HEK293 (cell line): ENCODE measurements around the gene RDH12.

Source experiments
- CTCF ChIA-PET: fragments of 350-600 bp; formaldehyde crosslinking; extraction: SDS; loops from one replicate; lab custom pipeline; 2021; ENCODE audit warnings: antibody characterized with exemption; lab: Yijun Ruan, JAX
- POLR2A ChIA-PET: fragments of 300-600 bp; formaldehyde crosslinking; extraction: SDS; loops from one replicate; lab custom pipeline; 2020; ENCODE audit warnings: antibody characterized with exemption, inconsistent platforms; lab: Yijun Ruan, JAX
- H3K27ac ChIP-seq: fragments of 200-500 bp; sonication (Bioruptor generic); 2 replicates; pipeline ENCODE4 v1.5.1; 2014; ENCODE audit warnings: low read depth, low read length, control low read depth, inconsistent platforms; ENCODE audit errors: extremely low read depth
- H3K36me3 ChIP-seq, 2 experiments: fragments of 200-500 bp in 1 of 2; sonication (Bioruptor generic) in 1 of 2; 1 replicate in 1 of 2; 2 replicates in 1 of 2; pipeline ENCODE4 v1.5.1; 2014 to 2017; ENCODE audit warnings: inconsistent platforms in 2 of 2, low read length in 2 of 2; ENCODE audit not compliant: control insufficient read depth in 2 of 2, insufficient read depth in 1 of 2
- H3K4me1 ChIP-seq: fragments of 200-500 bp; sonication (Bioruptor generic); 2 replicates; pipeline ENCODE4 v1.5.1; 2014; ENCODE audit warnings: mild to moderate bottlenecking, low read length, inconsistent platforms; ENCODE audit not compliant: control insufficient read depth, insufficient read depth
- H3K4me3 ChIP-seq: 2 replicates; pipeline ENCODE4 v1.5.1; 2011; ENCODE audit warnings: low read depth, mild to moderate bottlenecking, control low read depth, low read length, moderate library complexity
- H3K9me3 ChIP-seq: fragments of 200-500 bp; sonication (Bioruptor generic); 2 replicates; pipeline ENCODE4 v1.5.1; 2014; ENCODE audit warnings: low read depth, low read length, inconsistent platforms; ENCODE audit not compliant: control insufficient read depth, insufficient read depth
- KLF10 ChIP-seq: fragments of 450-650 bp; IDR thresholded peaks from 2 replicates; pipeline ENCODE4 v1.5.1; 2018; ENCODE audit warnings: missing biosample characterization, mild to moderate bottlenecking, missing genetic modification characterization
- RBAK ChIP-seq: fragments of 450-650 bp; formaldehyde crosslinking; IDR thresholded peaks from 2 replicates; pipeline ENCODE4 v1.5.1; 2016; ENCODE audit warnings: missing biosample characterization, missing genetic modification characterization
- SP2 ChIP-seq: fragments of 450-650 bp; formaldehyde crosslinking; IDR thresholded peaks from 2 replicates; pipeline ENCODE4 v1.5.1; 2016; ENCODE audit warnings: missing biosample characterization, missing genetic modification characterization
- SP3 ChIP-seq: fragments of 450-650 bp; formaldehyde crosslinking; IDR thresholded peaks from 2 replicates; pipeline ENCODE4 v1.5.1; 2016; ENCODE audit warnings: missing biosample characterization, missing genetic modification characterization
- YY2 ChIP-seq: fragments of 450-650 bp; formaldehyde crosslinking; IDR thresholded peaks from 2 replicates; pipeline ENCODE4 v1.5.1; 2016; ENCODE audit warnings: missing biosample characterization, missing genetic modification characterization
- ZIC2 ChIP-seq: fragments of 450-650 bp; formaldehyde crosslinking; IDR thresholded peaks from 2 replicates; pipeline ENCODE4 v1.5.1; 2016; ENCODE audit warnings: missing biosample characterization, missing genetic modification characterization
- ZNF214 ChIP-seq: fragments of 450-650 bp; formaldehyde crosslinking; IDR thresholded peaks from 2 replicates; pipeline ENCODE4 v1.5.1; 2017; ENCODE audit warnings: missing biosample characterization, mild to moderate bottlenecking, missing genetic modification characterization, borderline replicate concordance
- ZNF221 ChIP-seq: fragments of 450-650 bp; formaldehyde crosslinking; IDR thresholded peaks from 2 replicates; pipeline ENCODE4 v1.5.1; 2017; ENCODE audit warnings: missing biosample characterization, missing genetic modification characterization, borderline replicate concordance
- ZNF223 ChIP-seq: fragments of 450-650 bp; formaldehyde crosslinking; IDR thresholded peaks from 2 replicates; pipeline ENCODE4 v1.5.1; 2016; ENCODE audit warnings: missing biosample characterization, missing genetic modification characterization
- ZNF302 ChIP-seq: fragments of 450-650 bp; formaldehyde crosslinking; IDR thresholded peaks from 2 replicates; pipeline ENCODE4 v1.5.1; 2016; ENCODE audit warnings: missing biosample characterization, missing genetic modification characterization, low read depth
- ZNF354C ChIP-seq: fragments of 450-650 bp; formaldehyde crosslinking; IDR thresholded peaks from 2 replicates; pipeline ENCODE4 v1.5.1; 2016; ENCODE audit warnings: missing biosample characterization, missing genetic modification characterization, low read depth, borderline replicate concordance
- ZNF366 ChIP-seq: fragments of 450-650 bp; formaldehyde crosslinking; conservative IDR thresholded peaks from 2 replicates; pipeline ENCODE4 v1.5.1; 2016; ENCODE audit warnings: missing biosample characterization, missing genetic modification characterization
- ZNF544 ChIP-seq: fragments of 450-650 bp; formaldehyde crosslinking; IDR thresholded peaks from 2 replicates; pipeline ENCODE4 v1.5.0; 2017; ENCODE audit warnings: missing biosample characterization, missing genetic modification characterization
- ZNF600 ChIP-seq: fragments of 450-650 bp; formaldehyde crosslinking; IDR thresholded peaks from 2 replicates; pipeline ENCODE4 v1.5.1; 2016; ENCODE audit warnings: missing biosample characterization, missing genetic modification characterization
- TF ChIP-seq, protein P1 (sequence below): fragments of 450-650 bp; formaldehyde crosslinking; IDR thresholded peaks from 2 replicates; pipeline ENCODE4 v1.5.1; 2017; ENCODE audit warnings: missing biosample characterization, missing genetic modification characterization
- TF ChIP-seq, protein P2 (sequence below): fragments of 450-650 bp; formaldehyde crosslinking; IDR thresholded peaks from 2 replicates; pipeline ENCODE4 v1.5.1; 2016; ENCODE audit warnings: missing biosample characterization, missing genetic modification characterization, low read depth
- TF ChIP-seq, protein P3 (sequence below): fragments of 450-650 bp; formaldehyde crosslinking; IDR thresholded peaks from 2 replicates; pipeline ENCODE4 v1.5.1; 2016; ENCODE audit warnings: missing biosample characterization, missing genetic modification characterization
- TF ChIP-seq, protein P4 (sequence below): fragments of 450-650 bp; formaldehyde crosslinking; IDR thresholded peaks from 2 replicates; pipeline ENCODE4 v1.5.1; 2017; ENCODE audit warnings: missing biosample characterization, missing genetic modification characterization
- TF ChIP-seq, protein P5 (sequence below): fragments of 450-650 bp; formaldehyde crosslinking; IDR thresholded peaks from 2 replicates; pipeline ENCODE4 v1.5.1; 2016; ENCODE audit warnings: missing biosample characterization, missing genetic modification characterization

The RDH12 gene

DNA sequence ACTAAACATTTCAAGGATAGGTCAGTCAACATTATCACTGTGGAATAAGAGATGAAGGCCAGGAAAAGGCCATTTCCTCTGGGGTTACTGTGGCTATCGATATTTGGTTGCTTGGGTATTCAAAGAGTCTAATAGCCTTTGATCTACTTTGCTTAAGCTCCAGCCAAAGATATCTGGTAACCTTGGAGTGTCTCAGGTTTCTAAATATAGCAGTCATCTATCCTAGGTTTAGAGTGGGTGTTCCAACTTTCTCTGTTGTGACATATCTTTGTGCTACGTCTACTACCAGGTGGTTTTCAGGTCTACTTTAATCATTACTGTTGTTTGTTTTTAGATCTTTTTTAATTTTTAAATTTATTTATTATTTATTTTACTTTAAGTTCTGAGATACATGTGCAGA, 42.4 kb downstream of the RDH12 start:
- CTCF ChIA-PET: no interaction called here
- H3K27ac ChIP-seq: no peak overlapping the region
- H3K36me3 ChIP-seq: peaks cover 0 to 19% of the 10 kb centered on the region in 2 experiments; a peak in 1 of 3 replicates
- no peak overlapping the region for H3K4me3 ChIP-seq
- TF ChIP-seq ZNF221 (tag by site-specific recombination) (no peak), ZNF214 (no peak), ZNF223 (tag by site-specific recombination) (no peak)
- TF ChIP-seq, protein P1, sequence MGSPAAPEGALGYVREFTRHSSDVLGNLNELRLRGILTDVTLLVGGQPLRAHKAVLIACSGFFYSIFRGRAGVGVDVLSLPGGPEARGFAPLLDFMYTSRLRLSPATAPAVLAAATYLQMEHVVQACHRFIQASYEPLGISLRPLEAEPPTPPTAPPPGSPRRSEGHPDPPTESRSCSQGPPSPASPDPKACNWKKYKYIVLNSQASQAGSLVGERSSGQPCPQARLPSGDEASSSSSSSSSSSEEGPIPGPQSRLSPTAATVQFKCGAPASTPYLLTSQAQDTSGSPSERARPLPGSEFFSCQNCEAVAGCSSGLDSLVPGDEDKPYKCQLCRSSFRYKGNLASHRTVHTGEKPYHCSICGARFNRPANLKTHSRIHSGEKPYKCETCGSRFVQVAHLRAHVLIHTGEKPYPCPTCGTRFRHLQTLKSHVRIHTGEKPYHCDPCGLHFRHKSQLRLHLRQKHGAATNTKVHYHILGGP: no peak
- H3K9me3 ChIP-seq: no peaks in the 10 kb centered on the region
- POLR2A ChIA-PET: no interaction called here
- no peaks in the 10 kb centered on the region for H3K4me1 ChIP-seq

DNA sequence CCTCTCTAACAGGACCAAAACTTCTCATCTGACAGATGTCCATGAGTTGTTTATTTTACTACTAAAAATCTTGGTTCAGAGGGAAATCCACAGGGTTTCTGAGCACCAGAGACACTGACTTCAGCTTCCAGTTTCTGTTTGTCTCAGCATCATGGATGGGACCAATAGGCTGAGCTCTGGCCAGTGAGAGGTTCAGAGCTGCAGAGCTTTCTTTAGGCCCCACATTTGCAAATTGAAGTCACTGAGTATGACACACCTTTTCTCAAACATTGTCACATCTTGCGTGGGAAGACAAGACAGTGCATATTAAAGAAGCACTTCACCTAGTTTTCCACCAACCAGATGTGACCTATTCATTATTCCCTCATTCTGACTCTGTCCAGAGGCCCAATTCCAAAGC, 45.2 kb downstream of the RDH12 start:
- no peak for TF ChIP-seq ZNF302 (tag by site-specific recombination)
- no peak for TF ChIP-seq ZNF366
- TF ChIP-seq, protein P2, sequence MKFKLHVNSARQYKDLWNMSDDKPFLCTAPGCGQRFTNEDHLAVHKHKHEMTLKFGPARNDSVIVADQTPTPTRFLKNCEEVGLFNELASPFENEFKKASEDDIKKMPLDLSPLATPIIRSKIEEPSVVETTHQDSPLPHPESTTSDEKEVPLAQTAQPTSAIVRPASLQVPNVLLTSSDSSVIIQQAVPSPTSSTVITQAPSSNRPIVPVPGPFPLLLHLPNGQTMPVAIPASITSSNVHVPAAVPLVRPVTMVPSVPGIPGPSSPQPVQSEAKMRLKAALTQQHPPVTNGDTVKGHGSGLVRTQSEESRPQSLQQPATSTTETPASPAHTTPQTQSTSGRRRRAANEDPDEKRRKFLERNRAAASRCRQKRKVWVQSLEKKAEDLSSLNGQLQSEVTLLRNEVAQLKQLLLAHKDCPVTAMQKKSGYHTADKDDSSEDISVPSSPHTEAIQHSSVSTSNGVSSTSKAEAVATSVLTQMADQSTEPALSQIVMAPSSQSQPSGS (tag by site-specific recombination): no peak
- no peak for TF ChIP-seq SP3
- TF ChIP-seq ZIC2: no peak
- Histone ChIP-seq H3K4me3 (no peak overlapping the region), H3K9me3 (no peaks in the 10 kb centered on the region), H3K36me3 (peaks cover 0 to 46% of the 10 kb centered on the region in 2 experiments; a peak in 2 of 3 replicates), H3K27ac (no peak overlapping the region), H3K4me1 (no peaks in the 10 kb centered on the region)
- POLR2A ChIA-PET: no interaction called here
- CTCF ChIA-PET: no interaction called here

DNA sequence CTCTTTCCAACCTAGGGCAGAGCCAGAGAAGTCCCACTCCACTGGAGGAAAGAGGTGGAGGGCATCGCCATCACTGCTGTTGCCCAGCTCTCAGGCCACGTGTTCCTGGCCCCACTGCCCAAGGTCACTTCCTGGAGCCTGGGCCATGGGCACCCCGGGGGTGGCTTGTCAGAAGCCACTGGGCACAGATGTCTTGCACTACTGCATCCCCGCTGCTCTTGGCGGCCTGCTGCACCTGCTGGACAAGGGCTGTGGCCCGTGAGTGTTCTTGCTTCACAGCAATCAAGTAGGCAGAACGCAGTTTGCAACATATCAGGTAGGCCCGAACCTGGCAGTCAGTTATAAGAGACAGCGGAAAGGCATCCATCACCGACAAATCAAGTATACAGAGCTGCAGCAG, 46.6 kb downstream of the RDH12 start:
- peaks cover 0 to 60% of the 10 kb centered on the region in 2 experiments; a peak in 2 of 3 replicates for H3K36me3 ChIP-seq
- no peak overlapping the region for H3K4me3 ChIP-seq
- no peaks in the 10 kb centered on the region for H3K9me3 ChIP-seq
- no peak overlapping the region for H3K27ac ChIP-seq
- TF ChIP-seq, protein P3, sequence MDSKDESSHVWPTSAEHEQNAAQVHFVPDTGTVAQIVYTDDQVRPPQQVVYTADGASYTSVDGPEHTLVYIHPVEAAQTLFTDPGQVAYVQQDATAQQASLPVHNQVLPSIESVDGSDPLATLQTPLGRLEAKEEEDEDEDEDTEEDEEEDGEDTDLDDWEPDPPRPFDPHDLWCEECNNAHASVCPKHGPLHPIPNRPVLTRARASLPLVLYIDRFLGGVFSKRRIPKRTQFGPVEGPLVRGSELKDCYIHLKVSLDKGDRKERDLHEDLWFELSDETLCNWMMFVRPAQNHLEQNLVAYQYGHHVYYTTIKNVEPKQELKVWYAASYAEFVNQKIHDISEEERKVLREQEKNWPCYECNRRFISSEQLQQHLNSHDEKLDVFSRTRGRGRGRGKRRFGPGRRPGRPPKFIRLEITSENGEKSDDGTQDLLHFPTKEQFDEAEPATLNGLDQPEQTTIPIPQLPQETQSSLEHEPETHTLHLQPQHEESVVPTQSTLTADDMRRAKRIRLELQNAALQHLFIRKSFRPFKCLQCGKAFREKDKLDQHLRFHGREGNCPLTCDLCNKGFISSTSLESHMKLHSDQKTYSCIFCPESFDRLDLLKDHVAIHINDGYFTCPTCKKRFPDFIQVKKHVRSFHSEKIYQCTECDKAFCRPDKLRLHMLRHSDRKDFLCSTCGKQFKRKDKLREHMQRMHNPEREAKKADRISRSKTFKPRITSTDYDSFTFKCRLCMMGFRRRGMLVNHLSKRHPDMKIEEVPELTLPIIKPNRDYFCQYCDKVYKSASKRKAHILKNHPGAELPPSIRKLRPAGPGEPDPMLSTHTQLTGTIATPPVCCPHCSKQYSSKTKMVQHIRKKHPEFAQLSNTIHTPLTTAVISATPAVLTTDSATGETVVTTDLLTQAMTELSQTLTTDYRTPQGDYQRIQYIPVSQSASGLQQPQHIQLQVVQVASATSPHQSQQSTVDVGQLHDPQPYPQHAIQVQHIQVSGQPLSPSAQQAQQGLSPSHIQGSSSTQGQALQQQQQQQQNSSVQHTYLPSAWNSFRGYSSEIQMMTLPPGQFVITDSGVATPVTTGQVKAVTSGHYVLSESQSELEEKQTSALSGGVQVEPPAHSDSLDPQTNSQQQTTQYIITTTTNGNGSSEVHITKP (tag by site-specific recombination): no peak
- TF ChIP-seq, protein P4, sequence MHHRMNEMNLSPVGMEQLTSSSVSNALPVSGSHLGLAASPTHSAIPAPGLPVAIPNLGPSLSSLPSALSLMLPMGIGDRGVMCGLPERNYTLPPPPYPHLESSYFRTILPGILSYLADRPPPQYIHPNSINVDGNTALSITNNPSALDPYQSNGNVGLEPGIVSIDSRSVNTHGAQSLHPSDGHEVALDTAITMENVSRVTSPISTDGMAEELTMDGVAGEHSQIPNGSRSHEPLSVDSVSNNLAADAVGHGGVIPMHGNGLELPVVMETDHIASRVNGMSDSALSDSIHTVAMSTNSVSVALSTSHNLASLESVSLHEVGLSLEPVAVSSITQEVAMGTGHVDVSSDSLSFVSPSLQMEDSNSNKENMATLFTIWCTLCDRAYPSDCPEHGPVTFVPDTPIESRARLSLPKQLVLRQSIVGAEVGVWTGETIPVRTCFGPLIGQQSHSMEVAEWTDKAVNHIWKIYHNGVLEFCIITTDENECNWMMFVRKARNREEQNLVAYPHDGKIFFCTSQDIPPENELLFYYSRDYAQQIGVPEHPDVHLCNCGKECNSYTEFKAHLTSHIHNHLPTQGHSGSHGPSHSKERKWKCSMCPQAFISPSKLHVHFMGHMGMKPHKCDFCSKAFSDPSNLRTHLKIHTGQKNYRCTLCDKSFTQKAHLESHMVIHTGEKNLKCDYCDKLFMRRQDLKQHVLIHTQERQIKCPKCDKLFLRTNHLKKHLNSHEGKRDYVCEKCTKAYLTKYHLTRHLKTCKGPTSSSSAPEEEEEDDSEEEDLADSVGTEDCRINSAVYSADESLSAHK (tag by site-specific recombination): no peak
- no peak for TF ChIP-seq ZNF354C (tag by site-specific recombination)
- TF ChIP-seq KLF10 (tag by site-specific recombination): no peak
- no peak for TF ChIP-seq SP2 (tag by site-specific recombination)
- TF ChIP-seq RBAK (tag by site-specific recombination): no peak
- no peak for TF ChIP-seq YY2 (tag by site-specific recombination)
- TF ChIP-seq, protein P5, sequence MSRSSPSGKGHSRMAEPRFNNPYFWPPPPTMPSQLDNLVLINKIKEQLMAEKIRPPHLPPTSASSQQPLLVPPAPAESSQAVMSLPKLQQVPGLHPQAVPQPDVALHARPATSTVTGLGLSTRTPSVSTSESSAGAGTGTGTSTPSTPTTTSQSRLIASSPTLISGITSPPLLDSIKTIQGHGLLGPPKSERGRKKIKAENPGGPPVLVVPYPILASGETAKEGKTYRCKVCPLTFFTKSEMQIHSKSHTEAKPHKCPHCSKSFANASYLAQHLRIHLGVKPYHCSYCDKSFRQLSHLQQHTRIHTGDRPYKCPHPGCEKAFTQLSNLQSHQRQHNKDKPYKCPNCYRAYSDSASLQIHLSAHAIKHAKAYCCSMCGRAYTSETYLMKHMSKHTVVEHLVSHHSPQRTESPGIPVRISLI (tag by site-specific recombination): no peak
- TF ChIP-seq ZNF544 (tag by site-specific recombination): no peak
- no peak for TF ChIP-seq ZNF600 (tag by site-specific recombination)
- TF ChIP-seq, all 188 proteins: peak for 0
- ChIA-PET CTCF (interaction anchor here (1.7 kb wide), 1 partner anchor 44 kb away, joined by 6 read pairs; no protein-coding TSS in a partner anchor), POLR2A (no interaction called here)
- H3K4me1 ChIP-seq: no peaks in the 10 kb centered on the region
